Endothelial cell (in vitro differentiated cells): Measurements from ENCODE around the gene KHSRP. TPM values are rescaled to one million over a fixed set of nuclear protein-coding genes. Genes with fewer than 3 reads are reported as not detected.

Experiments
- DNase-seq: peaks from one replicate; pipeline ENCODE4 v3.0.0; 2021; ENCODE audit warnings: low spot score
- H3K27ac Mint-ChIP-seq: one replicate; pipeline ENCODE4 v1.8.0; 2021; ENCODE audit warnings: mixed read lengths, inconsistent platforms; ENCODE audit not compliant: unreplicated experiment
- H3K27me3 Mint-ChIP-seq: one replicate; pipeline ENCODE4 v1.8.0; 2021; ENCODE audit warnings: mild to moderate bottlenecking, moderate library complexity, mixed read lengths, inconsistent platforms; ENCODE audit not compliant: unreplicated experiment
- H3K36me3 Mint-ChIP-seq: one replicate; pipeline ENCODE4 v1.8.0; 2021; ENCODE audit warnings: mild to moderate bottlenecking, low read depth, mixed read lengths, inconsistent platforms; ENCODE audit not compliant: unreplicated experiment
- H3K4me1 Mint-ChIP-seq: one replicate; pipeline ENCODE4 v1.8.0; 2021; ENCODE audit warnings: mild to moderate bottlenecking, mixed read lengths, inconsistent platforms; ENCODE audit not compliant: unreplicated experiment
- H3K4me3 Mint-ChIP-seq: one replicate; pipeline ENCODE4 v1.8.0; 2021; ENCODE audit warnings: mild to moderate bottlenecking, mixed read lengths, inconsistent platforms; ENCODE audit not compliant: unreplicated experiment
- H3K9me3 Mint-ChIP-seq: one replicate; pipeline ENCODE4 v1.8.0; 2021; ENCODE audit warnings: mixed read lengths, inconsistent platforms; ENCODE audit not compliant: unreplicated experiment
- total RNA-seq: library from RNA; stranded (reverse); fragmentation: NEBNext Ultra II Directional; extraction: Animal tissue kit (Norgen Biotek cat#: 25700); gene quantifications from one replicate; pipeline ENCODE4 v1.2.1, GENCODE V29; 2021; ENCODE audit not compliant: unreplicated experiment
- TF ChIP-seq, protein P1 (sequence below): fragments of 200-600 bp; sonication (generic); IDR thresholded peaks from one replicate; pipeline ENCODE4 v1.5.0; 2021; ENCODE audit warnings: antibody characterized with exemption; ENCODE audit not compliant: unreplicated experiment

Gene KHSRP
- total RNA-seq, 1 donor from 2014 or later: 290 TPM

DNA sequence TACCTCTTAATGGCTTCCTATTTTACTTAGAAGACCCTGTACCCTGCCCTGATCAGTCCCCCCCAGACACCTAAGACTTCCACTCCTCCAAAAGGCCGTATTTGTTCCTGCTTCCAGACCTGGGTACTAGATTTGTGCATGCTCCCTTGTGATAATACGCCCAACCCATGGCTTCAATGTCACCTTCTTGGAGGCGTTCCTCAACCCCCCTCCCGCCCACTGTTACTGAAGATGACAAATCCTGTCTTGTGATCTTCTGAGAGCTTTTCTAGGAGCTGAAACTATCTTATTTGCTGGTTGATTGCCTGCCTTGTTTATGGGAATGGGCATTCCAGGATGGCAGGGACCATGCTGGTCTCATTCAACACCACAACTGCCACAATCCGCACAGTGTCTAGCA lies 25.6 kb upstream of the KHSRP start:
- H3K9me3 Mint-ChIP-seq: no peaks in the 10 kb centered on the region
- H3K27me3 Mint-ChIP-seq: peaks cover 4% of the 10 kb centered on the region
- H3K4me1 Mint-ChIP-seq: no peaks in the 10 kb centered on the region
- no peak for DNase-seq
- peaks cover 23% of the 10 kb centered on the region for H3K36me3 Mint-ChIP-seq
- peak overlapping the region; percentile 16 for H3K4me3 Mint-ChIP-seq
- TF ChIP-seq, protein P1, sequence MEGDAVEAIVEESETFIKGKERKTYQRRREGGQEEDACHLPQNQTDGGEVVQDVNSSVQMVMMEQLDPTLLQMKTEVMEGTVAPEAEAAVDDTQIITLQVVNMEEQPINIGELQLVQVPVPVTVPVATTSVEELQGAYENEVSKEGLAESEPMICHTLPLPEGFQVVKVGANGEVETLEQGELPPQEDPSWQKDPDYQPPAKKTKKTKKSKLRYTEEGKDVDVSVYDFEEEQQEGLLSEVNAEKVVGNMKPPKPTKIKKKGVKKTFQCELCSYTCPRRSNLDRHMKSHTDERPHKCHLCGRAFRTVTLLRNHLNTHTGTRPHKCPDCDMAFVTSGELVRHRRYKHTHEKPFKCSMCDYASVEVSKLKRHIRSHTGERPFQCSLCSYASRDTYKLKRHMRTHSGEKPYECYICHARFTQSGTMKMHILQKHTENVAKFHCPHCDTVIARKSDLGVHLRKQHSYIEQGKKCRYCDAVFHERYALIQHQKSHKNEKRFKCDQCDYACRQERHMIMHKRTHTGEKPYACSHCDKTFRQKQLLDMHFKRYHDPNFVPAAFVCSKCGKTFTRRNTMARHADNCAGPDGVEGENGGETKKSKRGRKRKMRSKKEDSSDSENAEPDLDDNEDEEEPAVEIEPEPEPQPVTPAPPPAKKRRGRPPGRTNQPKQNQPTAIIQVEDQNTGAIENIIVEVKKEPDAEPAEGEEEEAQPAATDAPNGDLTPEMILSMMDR: no peak
- H3K27ac Mint-ChIP-seq: no peak overlapping the region

DNA sequence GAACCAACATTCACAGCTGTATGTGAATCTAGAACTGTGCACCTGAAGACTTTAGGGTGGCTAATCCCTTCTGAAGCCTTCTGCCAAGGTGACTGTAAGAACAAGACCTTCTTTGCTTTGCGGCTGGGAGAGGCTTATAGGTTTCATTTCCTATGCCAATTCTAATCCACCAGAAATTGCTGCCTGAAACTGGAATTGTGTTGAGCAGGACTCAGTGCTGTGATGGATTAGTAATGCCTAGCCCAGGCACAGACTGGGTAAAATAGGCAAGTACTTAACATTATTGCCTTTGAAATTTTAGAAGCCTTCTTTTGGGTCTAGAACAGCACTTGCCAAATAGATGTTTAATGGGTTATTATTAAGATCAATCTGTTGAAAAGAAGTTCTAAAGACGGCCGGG lies 23.4 kb upstream of the KHSRP start:
- Mint-ChIP-seq H3K4me3 (no peak overlapping the region), H3K27me3 (peaks cover 4% of the 10 kb centered on the region), H3K36me3 (peaks cover 11% of the 10 kb centered on the region), H3K9me3 (no peaks in the 10 kb centered on the region), H3K27ac (no peak overlapping the region), H3K4me1 (no peaks in the 10 kb centered on the region)
- TF ChIP-seq, protein P1: no peak
- DNase-seq: no peak

DNA sequence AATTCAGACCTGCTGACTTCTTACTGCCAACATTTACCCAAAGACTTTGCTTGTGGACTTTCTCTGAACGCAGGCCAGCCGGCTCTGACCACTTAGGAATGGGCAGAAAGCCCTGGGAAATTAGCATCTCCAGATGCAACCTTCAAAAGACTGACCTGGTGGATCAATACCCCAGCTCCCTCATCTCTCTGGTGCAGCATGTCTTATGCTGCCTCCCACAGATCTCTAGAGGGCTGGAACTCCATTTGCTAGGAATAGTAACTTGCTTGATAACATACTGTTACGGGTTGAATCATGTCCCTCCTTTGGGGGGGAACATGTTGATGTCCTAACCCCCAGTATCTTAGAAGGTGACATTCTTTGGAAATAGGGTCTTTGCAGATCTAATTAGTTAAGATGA lies 21.8 kb upstream of the KHSRP start:
- peak overlapping the region; percentile 74 for H3K4me3 Mint-ChIP-seq
- peaks cover 6% of the 10 kb centered on the region for H3K36me3 Mint-ChIP-seq
- no peak overlapping the region for H3K27ac Mint-ChIP-seq
- TF ChIP-seq, protein P1: no peak
- no peak for DNase-seq
- H3K9me3 Mint-ChIP-seq: no peaks in the 10 kb centered on the region
- H3K27me3 Mint-ChIP-seq: peaks cover 4% of the 10 kb centered on the region
- H3K4me1 Mint-ChIP-seq: no peaks in the 10 kb centered on the region

DNA sequence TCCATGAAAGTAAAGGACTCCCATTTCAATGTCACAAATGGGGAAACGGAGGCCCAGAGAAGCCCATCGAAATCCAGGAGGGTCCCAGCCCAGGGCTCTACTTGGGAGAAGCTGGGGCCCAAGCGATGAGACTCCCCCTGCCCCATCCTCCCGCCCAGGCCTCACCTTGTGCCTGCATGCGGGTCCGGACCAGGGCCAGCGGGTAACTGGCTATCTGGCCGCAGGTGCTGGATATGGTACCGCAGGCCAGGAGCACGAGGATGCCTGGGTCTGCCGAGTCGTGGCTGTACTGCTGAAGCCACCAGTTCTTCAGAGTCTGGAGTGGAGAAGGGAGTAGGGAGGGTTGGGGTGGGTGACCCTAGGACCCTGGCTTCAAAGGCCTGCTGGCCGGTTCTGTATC lies 19.4 kb upstream of the KHSRP start:
- no peak overlapping the region for H3K27ac Mint-ChIP-seq
- no peaks in the 10 kb centered on the region for H3K4me1 Mint-ChIP-seq
- no peak for DNase-seq
- no peaks in the 10 kb centered on the region for H3K9me3 Mint-ChIP-seq
- H3K27me3 Mint-ChIP-seq: peaks cover 1% of the 10 kb centered on the region
- peaks cover 6% of the 10 kb centered on the region for H3K36me3 Mint-ChIP-seq
- H3K4me3 Mint-ChIP-seq: no peak overlapping the region
- TF ChIP-seq, protein P1: no peak

DNA sequence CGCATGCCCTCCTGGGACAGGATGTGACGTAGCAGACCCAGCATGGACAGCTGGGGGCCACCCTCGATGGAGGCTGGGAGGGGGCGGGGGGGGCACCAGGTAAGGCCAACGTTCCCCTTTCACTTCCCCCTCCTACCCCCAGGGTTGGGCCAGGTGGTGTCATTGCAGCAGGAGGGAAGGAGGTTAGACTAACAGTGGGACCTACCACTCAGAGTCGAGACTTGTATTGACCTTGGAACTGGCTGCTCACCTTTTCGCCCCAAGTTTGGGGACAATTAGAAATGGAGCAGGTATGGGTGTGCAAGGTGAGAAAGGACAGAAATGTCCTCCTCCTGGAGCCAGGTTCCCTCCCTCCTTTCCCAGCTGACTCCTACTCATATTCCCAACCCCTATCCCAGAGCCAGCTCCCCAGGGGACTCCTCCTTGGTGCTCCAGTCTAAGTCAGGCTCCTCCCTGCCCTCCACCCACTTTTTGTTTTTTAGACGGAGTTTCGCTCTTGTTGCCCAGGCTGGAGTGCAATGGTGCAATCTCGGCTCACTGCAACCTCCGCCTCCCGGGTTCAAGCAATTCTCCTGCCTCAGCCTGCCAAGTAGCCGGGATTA lies 17.6 kb upstream of the KHSRP start:
- DNase-seq: no peak
- Mint-ChIP-seq H3K36me3 (peaks cover 6% of the 10 kb centered on the region), H3K27ac (no peak overlapping the region), H3K9me3 (no peaks in the 10 kb centered on the region), H3K27me3 (peaks cover 1% of the 10 kb centered on the region), H3K4me3 (no peak overlapping the region), H3K4me1 (no peaks in the 10 kb centered on the region)
- TF ChIP-seq, protein P1: no peak
